LNCaP clone FGC (cell line): ENCODE data around the gene LINC01488.

ENCODE experiments used
- DNase-seq: peaks from one replicate; pipeline ENCODE4 v3.0.0-alpha.2; 2011; ENCODE audit warnings: low read depth
- H3K4me3 ChIP-seq: 2 replicates; pipeline ENCODE4 v1.5.1; 2011; ENCODE audit warnings: mild to moderate bottlenecking, low read depth, low read length, control low read depth
- TF ChIP-seq, protein P1 (sequence below): IDR thresholded peaks from 2 replicates; pipeline ENCODE4 v1.5.1; 2012; ENCODE audit warnings: mild to moderate bottlenecking; ENCODE audit not compliant: control insufficient read depth, insufficient read depth; ENCODE audit errors: extremely low read depth

LINC01488 gene

GRCh38 chr11:69463995-69464960, 17.2 kb upstream of the LINC01488 start:
- TF ChIP-seq, protein P1, sequence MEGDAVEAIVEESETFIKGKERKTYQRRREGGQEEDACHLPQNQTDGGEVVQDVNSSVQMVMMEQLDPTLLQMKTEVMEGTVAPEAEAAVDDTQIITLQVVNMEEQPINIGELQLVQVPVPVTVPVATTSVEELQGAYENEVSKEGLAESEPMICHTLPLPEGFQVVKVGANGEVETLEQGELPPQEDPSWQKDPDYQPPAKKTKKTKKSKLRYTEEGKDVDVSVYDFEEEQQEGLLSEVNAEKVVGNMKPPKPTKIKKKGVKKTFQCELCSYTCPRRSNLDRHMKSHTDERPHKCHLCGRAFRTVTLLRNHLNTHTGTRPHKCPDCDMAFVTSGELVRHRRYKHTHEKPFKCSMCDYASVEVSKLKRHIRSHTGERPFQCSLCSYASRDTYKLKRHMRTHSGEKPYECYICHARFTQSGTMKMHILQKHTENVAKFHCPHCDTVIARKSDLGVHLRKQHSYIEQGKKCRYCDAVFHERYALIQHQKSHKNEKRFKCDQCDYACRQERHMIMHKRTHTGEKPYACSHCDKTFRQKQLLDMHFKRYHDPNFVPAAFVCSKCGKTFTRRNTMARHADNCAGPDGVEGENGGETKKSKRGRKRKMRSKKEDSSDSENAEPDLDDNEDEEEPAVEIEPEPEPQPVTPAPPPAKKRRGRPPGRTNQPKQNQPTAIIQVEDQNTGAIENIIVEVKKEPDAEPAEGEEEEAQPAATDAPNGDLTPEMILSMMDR = no peak
- no peak overlapping the region for H3K4me3 ChIP-seq

DNA sequence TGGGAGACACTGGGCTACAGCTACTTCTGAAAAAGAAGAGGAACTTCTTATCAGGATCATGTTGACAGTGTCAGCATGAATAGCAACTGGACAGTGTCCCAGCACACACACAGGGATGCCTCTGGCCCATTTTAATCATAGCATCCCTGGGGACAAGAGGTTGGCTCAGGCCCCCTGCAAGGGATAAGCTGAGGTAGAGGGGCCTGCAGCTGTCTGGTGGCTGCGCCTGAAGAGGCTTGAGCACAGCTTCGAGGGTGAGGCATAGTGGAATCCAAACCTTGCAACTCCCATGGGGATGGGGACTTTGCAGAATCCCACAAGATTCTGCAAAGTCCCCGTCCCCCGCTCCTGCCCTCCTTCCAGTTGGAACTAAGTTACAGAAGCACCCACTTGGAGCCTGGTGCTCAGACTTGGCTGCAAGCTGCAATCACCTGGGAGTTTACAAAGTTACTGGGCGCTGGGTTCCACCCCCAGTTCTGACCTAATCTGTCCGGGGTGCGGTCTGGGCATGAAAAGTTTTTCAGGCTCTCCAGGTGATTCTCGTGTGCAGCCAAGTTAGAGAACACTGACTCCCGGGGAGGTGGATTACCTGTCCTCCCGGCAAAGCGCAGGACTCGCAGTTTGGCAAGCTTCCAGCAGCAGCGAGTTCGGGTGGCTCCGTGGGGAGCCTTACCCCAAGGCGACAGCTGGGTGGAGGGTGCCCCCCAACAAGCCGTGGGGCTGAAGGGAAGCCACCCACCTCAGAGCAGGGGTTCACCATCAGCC, 16.0 kb upstream of the LINC01488 start:
- TF ChIP-seq, protein P1 = no peak
- no peak overlapping the region for H3K4me3 ChIP-seq
- no peak for DNase-seq

More at GRCh38 chr11:69463995-69464960, 17.2 kb upstream of the LINC01488 start:
- DNase-seq = no peak

DNA sequence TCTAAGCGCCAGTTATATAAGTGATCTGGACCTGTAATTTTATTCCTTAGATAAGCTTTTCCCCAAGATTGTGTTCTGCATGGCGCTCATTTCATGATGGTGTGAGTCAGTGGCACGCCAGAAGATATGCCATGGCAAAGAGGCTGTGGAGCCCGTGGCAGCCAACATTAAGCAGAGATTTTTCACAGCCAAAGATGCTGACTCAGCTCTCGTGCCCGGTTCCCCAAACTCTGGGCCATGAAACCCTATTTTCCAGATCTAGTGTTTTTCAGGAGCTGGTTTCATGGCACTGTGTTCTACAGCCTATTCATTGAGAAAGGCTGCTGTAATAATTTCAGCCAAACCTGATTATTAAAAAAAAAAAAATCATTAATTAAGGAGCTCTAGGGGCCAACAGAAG, 15.4 kb upstream of the LINC01488 start:
- TF ChIP-seq, protein P1 = no peak
- H3K4me3 ChIP-seq = no peak overlapping the region
- DNase-seq = no peak

DNA sequence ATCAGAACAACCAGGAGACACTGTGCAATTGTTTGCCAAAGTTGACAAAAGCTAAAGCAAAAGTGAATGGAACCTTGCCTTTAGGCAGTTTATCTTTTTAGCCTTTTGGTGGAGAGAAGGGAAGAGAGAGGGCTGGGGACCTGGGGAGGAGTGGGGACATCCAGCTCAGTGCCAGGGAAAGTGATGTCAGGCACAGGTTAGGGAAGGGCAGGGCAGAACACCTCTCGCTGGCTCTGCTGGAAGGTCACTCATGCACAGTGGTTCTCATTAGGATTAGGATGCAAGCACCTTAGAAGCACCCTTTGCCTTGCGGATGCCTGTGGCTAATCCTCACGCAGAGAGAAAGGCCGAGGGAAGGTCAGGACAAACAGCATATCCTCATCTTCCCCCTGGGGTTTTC, 14.3 kb upstream of the LINC01488 start:
- no peak overlapping the region for H3K4me3 ChIP-seq
- TF ChIP-seq, protein P1 = no peak

GRCh38 chr11:69467646-69468045, 13.8 kb upstream of the LINC01488 start:
- TF ChIP-seq, protein P1 = no peak
- no peak for DNase-seq
- no peak overlapping the region for H3K4me3 ChIP-seq

More for the DNA sequence above, 14.3 kb upstream of the LINC01488 start:
- no peak for DNase-seq

- H3K4me3 ChIP-seq = no peak overlapping the region
- no peak for DNase-seq
- TF ChIP-seq, protein P1 = no peak
Measured at GRCh38 chr11:69468221-69468620, 13.2 kb upstream of the LINC01488 start.
